H1 (cell line): Measurements from ENCODE around the gene ASCL5. TPM values are rescaled to one million over a fixed set of nuclear protein-coding genes. Genes with fewer than 3 reads are reported as not detected.

ENCODE experiments used
- POLR2A ChIP-seq, 2 experiments: IDR thresholded peaks; 1 replicate in 1 of 2; 2 replicates in 1 of 2; pipeline ENCODE4 v1.6.1; 2011; ENCODE audit warnings: low read depth in 2 of 2, low read length in 2 of 2, mild to moderate bottlenecking in 2 of 2; ENCODE audit errors: control extremely low read depth in 1 of 2
- polyA plus RNA-seq, 7 experiments: library from polyadenylated mRNA; depleted of rRNA in 3 of 7; stranded (reverse) in 5 of 7; unstranded in 2 of 7; fragments of >200 nt in 5 of 7; fragments of 200-250 nt in 2 of 7; gene quantifications; 1 replicate in 5 of 7; 2 replicates in 1 of 7; 4 replicates in 1 of 7; pipeline versions ENCODE4 v1.2.1 to v1.2.3, GENCODE V29; 2011 to 2013; ENCODE audit warnings: missing spikeins in 2 of 7, mixed read lengths in 2 of 7
- total RNA-seq: library from RNA; stranded (reverse); fragmentation: NEBNext Ultra II Directional; extraction: Animal tissue kit (Norgen Biotek cat#: 25700); gene quantifications from 2 replicates; pipeline ENCODE4 v1.2.1, GENCODE V29; 2021

ASCL5 gene
- total and polyA plus RNA-seq, 2 of the 8 experiments (the other 6 are each of a cell fraction or from before 2014, with no cell fraction given) = 0.29 to 0.41 TPM

GRCh38 chr1:201153474-201154388 is 26.7 kb upstream of the ASCL5 start (continued):
- peak; percentile 41 to 65; a peak in 2 of 3 replicates for TF ChIP-seq POLR2A (IDR thresholded peaks at IDR 0.05; ENCODE audit: control extremely low read depth in 1 of 2, low read depth in 2 of 2, low read length in 2 of 2)
